D341Med (cell line): Measurements from ENCODE around the gene ZFHX3.

Source experiments
- DNase-seq: peaks from one replicate; pipeline ENCODE4 v3.0.0; 2012; ENCODE audit warnings: low spot score

Gene ZFHX3

DNA sequence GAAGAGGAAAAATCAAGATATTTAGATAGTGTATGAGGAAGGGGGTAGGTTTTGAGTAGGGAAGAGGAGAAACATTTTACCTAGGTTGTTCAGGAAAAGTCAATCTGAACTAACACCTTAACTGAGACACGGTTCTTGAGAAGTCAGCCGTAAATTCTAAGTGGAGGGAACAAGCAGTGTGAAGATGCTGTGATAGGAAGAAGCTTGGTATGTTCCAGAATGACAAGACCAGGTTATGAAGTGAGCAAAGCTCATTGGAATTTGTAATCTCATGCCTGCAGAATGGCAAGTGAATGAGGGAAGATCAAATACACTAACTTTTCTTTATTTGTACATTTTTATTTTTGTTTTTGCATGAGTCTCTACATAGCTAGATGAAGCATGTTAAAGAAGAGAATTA lies 307.6 kb downstream of the ZFHX3 start:
- DNase-seq: no peak

DNA sequence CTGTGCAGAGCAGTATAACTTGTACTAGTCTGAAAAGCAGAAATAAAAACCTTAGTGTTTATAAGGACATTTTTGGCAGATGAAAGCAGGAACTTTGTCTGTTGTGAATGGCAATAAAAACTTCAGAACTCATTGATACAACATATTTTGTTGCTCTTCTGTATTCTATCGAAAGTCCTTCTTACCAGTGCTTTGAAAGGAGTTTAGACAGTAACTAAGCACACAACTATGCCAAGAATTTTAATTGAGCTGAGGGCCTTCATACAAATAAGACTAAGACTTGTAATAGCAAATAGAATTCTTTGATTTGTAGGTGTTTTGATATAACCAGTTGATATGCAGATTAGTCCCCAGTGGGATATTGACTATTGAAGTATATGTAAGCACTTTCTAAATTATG lies 308.4 kb downstream of the ZFHX3 start:
- DNase-seq: no peak

DNA sequence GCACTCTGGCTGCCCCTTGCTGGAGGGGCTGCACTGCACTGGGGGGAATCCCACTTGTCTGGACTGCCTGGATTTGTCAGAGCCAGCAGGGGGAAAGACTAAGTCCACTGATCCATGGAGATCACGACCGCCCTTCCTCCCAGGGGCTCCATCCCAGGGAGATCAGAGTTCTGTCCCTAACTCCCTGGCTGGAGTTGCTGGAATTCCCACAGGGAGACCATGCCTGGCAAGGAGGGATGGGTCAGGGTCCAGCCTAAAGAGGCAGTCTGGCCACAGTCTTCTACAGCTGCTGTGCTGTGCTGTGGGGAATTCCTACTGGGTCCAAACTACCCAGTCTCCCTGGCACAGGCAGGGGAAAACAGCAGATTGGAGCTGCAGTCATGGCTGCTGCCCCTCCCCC lies 311.9 kb downstream of the ZFHX3 start:
- no peak for DNase-seq
